SW 1271 (cell line): ENCODE data around the gene GADL1.

Source experiments
- DNase-seq, 2 experiments: peaks; one replicate each; lab custom pipeline; 2025; lab: John Stamatoyannopoulos, UW

The GADL1 gene

GRCh38 chr3:30811151-30811795 is 83.2 kb downstream of the GADL1 start:
- no peak for DNase-seq

- DNase-seq, result no peak
These were observed 83.8 kb downstream of the GADL1 start for GRCh38 chr3:30810625-30811024.

GRCh38 chr3:30805695-30806094 is 88.8 kb downstream of the GADL1 start:
- no peak for DNase-seq

- no peak for DNase-seq
These were observed 89.5 kb downstream of the GADL1 start for GRCh38 chr3:30804984-30805383.

GRCh38 chr3:30795176-30795575 is 99.3 kb downstream of the GADL1 start:
- DNase-seq, result no peak

GRCh38 chr3:30793740-30794139 is 100.7 kb downstream of the GADL1 start:
- no peak for DNase-seq

GRCh38 chr3:30790150-30790549 is 104.3 kb downstream of the GADL1 start:
- DNase-seq, result no peak

- no peak for DNase-seq
These were observed 108.1 kb downstream of the GADL1 start for GRCh38 chr3:30786365-30786764.

- DNase-seq, result peak in 1 of 2 experiments; percentile 18
These were observed 114.7 kb downstream of the GADL1 start for GRCh38 chr3:30779686-30780287.

- DNase-seq, result no peak
These were observed 115.5 kb downstream of the GADL1 start for GRCh38 chr3:30778933-30779332.

GRCh38 chr3:30777426-30778113 is 116.9 kb downstream of the GADL1 start:
- DNase-seq, result no peak

GRCh38 chr3:30776186-30776815 is 118.2 kb downstream of the GADL1 start:
- DNase-seq, result no peak

- no peak for DNase-seq
These were observed 119.4 kb downstream of the GADL1 start for GRCh38 chr3:30775040-30775439.

- no peak for DNase-seq
These were observed 120.4 kb downstream of the GADL1 start for GRCh38 chr3:30774062-30774461.

- peak; percentile 52 to 53 for DNase-seq
These were observed 124.1 kb downstream of the GADL1 start for GRCh38 chr3:30770387-30770786.

GRCh38 chr3:30768703-30769550 is 125.5 kb downstream of the GADL1 start:
- DNase-seq, result peak; percentile 8 to 52

- DNase-seq, result no peak
These were observed 126.4 kb downstream of the GADL1 start for GRCh38 chr3:30768046-30768445.

GRCh38 chr3:30766522-30766921 is 127.9 kb downstream of the GADL1 start:
- DNase-seq, result no peak

- no peak for DNase-seq
These were observed 129.6 kb downstream of the GADL1 start for GRCh38 chr3:30764891-30765290.

- DNase-seq, result no peak
These were observed 130.2 kb downstream of the GADL1 start for GRCh38 chr3:30764281-30764680.

GRCh38 chr3:30761374-30761773 is 133.1 kb downstream of the GADL1 start:
- no peak for DNase-seq

GRCh38 chr3:30760737-30761136 is 133.7 kb downstream of the GADL1 start:
- no peak for DNase-seq
